Bone marrow (tissue), 2 donors: ENCODE results near the gene CCDC192.
A peak's percentile ranks its signal among the peaks of the same experiment; 100 is the strongest.

ENCODE experiments used
- DNase-seq, 2 donors: peaks; one replicate each; lab custom pipeline; 2025; lab: John Stamatoyannopoulos, UW

CCDC192 gene

DNA sequence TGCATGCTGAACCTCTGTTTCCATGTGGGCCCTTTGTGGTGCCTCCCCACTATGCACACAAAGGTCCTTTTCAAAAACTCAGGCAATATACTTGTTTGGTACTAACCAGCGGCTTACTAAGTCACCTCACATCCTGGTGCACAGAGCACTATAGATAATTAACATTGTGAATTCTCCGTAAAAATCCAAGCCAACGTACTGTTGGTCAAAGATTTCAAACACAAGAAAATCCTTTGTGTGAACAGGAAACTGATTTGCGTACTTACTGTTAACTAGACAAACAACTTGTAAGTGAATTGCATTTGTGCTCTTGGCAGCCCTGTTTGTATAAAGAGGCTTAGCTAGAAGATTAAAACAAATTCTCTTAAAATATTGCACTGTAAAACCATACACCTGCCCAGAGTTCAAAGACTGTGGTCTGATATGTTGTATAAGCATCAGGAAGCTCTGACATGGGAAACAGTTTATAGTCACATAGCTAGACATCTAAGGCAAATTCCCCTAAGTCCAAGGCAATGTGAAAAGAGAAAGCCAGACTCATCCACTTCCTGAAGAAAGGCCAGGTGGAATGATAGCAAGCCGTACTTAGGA lies 255.3 kb downstream of the CCDC192 start:
- DNase-seq = no peak

DNA sequence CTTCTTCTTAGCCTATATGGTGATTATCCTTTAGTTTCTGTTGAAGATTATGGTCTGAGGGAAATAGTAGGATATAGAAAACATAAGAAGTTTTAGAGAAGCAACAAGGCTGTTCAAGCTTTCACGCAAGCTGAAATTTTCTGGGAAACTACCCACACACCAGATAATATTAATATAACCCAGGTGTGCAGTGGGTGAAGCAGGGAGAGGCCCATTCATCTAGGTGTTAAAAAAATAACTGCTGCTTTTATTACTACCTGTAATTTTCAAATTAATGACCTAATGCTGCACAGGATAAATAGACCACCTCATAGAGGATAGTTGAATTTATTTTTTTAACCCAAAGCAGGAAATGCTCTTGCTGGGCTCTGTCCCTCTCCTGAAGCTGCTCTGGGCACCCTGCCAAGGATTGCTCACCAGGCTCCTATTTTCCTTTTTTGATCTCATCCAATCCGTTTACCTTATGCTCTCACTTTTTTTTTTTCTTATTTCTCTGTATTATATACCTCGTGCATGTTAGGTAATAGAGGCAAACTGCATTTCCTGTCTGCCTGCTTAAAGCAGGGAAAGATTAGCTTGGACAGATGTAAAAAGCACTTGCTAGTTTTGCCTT lies 256.1 kb downstream of the CCDC192 start:
- peak in 1 of 2 donors; percentile 53 for DNase-seq

DNA sequence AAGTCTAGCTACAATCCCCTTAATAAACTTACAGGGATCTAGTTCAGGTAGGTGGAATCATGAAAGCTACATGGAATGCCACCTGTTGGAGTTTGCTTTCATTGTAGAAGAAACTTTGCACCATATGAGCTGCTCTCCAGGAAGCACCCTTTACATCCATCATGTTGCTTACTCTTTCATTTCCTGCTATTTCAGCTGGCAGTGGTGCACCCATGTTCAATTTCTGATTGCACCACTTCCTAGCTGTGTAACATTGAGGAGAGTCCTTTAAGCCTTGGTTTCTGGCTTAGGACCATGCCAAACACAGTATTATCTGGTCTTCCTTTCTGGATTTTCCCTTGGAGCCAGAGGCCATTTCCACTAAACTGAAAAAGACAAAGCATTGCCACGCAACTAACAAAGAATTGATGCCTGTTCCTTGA lies 257.1 kb downstream of the CCDC192 start:
- peak in 1 of 2 donors; percentile 4 for DNase-seq

DNA sequence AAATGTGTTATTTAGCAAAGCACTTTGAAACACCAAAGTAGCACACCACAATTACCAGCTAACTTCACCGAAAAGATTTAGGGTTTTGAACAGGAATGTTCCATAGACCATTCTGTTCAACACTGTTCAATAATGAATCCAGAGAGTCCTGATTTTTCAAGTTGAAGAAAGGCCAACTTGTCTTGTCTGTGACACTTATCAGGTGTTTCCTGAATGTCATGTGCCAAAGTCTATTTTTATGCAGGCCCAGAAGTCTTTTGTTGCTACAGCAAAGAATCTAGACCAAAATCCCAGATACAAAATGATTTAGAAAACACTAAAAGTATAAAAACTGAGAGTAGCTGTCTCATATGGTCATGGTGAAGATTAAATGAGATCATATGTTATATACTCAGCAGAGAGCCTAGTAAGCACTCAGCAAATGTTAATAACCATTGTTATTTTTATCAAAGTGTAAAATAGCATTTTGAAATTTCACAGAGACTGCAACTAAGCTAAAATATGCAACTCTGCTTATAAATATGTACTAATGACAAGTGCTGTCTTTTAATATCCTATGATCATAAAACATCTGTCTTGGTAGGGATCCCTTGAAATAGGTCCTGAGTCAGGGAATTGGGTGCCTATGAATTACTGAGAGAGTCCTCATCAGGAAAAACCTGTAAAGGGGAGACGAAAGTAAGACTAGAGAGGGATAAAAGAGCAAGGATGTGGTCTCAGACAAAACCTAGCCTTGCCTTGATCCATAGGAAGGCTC lies 258.0 kb downstream of the CCDC192 start:
- peak in 1 of 2 donors; percentile 41 for DNase-seq

DNA sequence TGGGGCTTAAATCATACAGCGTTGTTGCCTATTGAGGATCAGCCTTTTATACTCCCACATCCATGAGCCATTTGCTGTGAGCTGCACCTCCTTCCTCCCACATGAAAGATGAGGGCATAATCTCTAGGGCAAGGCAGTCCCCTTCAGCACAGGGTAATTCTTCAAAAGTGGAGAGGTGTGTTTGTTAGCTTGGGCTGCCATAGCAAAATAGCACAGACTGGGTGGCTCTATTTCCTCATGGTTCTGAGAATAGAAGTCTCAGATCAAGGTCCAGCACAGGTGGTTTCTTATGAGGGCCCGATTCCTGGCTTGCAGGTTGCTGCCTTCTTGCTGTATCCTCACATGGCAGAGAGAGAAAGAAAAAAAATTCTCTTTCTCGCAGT lies 258.6 kb downstream of the CCDC192 start:
- DNase-seq = peak in 1 of 2 donors; percentile 11

DNA sequence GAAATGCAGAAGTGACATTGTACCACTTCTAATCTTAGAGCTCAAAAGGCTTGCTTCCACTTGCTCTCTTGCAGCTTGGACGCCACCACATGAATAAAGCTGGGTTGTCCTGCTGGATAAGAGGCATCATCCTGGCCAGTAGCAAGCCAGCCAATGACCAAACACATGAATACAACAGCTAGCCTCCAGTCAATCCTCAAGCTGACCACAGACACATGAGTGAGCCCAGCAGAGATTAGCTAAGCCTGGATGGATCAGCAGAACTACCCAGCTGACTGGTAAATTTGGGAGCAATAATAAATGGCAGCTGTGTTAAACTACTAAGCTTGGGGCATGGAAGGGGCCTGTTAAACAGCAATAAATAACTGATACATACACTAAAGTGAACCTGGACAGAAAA lies 259.3 kb downstream of the CCDC192 start:
- no peak for DNase-seq

DNA sequence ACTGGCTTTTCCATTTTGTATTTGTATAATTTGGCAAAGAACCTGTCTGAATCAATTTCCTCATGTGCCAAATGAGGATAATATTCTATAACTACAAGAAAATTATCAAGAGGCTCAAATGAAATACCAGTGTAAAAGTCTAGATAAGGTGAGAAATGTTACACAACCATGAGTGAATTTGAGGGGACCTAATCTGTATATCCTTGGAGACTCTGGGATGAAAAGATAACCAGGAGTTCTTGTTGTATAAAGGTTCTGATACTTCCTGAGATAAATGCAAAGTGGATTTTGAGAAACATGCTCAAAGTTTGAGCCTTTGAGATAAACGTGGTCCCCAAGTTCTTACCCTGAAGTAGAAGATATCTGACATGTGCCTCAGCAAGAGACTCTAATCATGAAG lies 260.0 kb downstream of the CCDC192 start:
- DNase-seq = no peak

DNA sequence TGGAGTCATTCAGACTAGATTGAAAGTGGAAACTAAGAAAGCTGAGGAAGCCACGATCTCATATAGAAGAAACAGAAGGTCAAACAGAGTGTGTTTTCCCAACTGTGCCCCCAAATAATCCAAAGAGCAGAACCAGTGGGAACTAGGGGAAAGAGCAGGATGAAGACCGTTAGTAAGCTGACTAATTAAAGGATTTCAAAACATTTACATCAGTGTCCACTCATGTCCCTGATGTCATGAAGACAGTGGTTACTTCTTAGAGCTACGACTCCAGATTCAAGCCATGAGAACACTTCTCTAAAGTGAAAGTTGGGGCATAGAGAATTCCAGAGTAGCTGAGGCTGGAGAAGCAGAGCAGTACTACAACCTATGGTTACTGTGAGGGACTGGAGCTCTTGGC lies 260.7 kb downstream of the CCDC192 start:
- no peak for DNase-seq

DNA sequence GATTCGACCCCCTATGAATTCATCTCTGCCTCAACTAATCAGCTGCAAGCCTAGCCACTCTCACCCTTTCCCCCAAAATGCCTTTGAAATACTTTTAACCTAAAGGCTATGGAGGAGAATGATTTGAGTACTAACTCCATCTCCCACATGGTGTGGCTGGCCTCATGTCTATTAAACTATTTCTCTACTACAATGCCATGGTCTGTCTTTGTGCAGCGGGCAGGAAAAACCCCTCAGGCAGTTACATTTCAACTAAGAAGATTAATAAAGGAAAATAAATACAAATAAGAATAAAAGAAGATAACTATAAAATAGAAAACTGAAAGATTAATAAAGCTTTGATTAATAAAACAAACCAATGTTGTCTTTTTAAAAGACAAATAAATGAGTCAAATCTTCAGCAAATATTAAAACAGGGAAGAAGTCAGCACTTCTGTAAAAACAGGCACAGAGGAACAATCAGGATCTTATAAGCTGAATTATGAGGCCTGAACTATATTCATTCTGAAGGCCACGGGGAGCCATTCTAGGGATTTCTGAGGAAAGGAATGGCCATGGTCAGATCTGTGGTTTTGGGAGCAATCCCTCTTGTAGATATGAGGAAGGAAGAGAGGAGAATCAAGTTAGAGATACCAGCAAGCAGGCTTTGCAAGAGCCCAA lies 264.3 kb downstream of the CCDC192 start:
- no peak for DNase-seq

DNA sequence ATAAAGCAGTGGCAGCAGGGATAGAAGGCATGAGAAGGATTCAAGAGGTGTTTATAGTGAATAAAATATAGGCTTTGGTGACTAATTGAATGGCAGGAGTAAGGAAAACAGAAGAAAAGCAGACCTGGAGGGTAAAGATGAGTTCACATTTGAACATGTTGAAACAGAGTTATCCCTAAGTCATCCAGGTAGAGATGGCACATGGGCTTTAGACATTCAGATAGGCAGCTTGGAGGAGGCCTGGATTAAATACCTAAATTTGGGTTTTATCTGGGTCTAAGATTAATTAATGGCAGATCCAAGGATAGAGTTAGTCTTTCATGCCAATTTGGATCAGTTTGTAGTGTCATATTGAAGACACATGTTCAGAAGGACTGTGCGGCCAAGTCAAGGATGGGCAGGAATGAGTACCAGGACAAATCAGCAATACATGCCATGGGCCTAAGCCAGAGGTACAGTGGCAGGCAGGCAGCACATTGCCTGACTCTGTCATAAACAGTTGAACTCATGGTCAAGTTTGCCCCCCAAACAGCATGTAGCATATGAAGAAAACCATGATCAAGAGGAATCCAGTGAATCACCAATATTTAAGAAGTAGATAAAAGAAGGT lies 264.9 kb downstream of the CCDC192 start:
- DNase-seq = no peak

DNA sequence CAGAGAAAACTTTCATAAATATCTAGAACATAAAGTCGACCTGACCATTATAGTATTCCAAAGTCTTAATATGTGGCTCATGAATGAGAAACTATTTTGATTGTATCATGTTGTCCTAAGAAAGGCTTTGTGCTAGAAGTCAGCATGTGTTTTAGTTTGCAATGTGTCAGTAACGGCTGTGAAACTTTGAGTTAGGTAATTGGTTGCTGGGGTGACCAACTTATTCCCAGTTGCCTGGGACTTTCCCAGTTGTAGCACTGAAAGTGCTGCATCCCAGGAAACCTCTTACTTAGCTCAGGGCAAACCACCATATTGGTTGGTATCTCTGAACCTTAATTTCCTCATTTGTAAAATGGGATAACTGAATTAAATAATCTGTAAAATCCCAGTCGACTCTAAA lies 265.8 kb downstream of the CCDC192 start:
- no peak for DNase-seq

DNA sequence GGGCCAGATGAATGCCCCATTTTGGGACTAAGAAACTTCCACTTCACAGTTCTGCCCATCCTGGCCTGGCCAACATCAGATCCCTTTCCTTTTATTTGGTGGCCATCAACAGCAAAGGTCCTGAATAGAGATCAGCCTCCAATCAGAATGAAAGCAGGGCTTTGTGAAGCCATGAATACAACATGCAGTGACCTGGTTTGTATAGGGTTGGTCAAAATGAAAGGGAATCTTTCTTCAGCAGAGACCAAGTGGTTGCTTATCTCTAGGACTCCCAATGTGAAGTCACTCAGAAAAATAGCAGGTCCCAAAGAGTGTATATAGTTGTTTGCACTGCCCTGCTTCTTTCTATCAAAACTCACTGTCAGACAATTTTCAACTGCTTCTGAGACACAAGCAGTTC lies 266.5 kb downstream of the CCDC192 start:
- DNase-seq = no peak

DNA sequence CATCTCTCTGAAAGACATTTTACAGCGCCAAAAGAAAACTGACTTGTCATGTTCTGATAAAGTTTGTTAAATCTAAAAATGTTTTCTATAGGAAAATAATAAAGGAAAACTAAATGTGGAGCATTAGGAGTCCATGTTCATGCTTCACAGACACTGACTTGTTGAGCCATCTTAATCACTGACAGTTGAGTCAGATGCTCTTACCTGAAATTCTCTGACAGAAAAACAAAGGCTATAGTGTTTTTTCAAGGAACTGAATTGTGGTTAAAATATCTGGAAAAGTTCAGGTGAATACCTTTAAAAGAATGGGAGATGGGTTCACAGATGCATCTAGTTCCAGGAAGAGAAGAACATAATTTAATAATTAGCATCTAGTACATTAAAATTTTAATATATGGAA lies 266.9 kb downstream of the CCDC192 start:
- DNase-seq = no peak

DNA sequence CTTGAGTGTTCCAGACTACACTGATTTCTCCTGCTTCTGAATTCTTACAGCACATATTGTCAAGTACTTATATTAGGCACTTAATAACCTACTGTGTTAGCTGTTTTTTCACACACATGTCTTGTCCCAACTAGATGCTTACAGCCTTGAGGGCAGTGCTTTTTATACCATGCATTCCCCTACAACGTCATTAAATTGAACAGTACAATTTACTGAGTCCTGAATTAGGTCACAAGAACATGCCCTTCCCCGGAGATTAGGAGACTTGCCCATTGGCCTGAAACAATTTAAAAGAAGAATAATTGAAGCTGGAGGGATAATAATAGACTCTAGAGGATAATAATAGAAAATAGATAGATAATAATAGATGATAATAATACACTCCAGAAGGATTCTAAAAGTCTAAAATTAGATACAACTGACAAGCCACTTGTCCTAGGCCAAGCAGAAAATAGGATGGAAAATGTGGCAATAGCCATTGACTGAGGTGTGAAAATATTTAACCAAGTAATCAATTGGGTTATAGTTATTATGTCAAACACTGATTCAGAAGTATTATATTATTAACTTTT lies 267.7 kb downstream of the CCDC192 start:
- no peak for DNase-seq

DNA sequence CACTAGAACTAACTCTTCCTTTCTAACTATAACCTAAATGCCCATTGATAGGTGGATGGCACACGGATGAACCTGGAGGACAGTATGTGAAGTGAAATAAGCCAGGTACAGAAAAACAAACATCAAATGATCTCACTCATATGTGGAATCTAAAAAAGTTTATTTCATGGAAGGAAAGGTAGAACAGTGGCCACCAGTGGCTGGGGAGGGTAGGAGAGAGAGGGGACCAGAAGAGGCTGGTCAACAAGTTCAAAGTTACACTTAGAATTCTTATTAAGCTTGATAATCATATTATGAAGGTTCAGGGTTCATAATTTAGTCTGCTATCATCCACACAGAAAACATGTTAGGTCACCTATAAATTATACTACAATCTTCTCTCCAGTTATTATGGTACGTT lies 272.8 kb downstream of the CCDC192 start:
- no peak for DNase-seq

DNA sequence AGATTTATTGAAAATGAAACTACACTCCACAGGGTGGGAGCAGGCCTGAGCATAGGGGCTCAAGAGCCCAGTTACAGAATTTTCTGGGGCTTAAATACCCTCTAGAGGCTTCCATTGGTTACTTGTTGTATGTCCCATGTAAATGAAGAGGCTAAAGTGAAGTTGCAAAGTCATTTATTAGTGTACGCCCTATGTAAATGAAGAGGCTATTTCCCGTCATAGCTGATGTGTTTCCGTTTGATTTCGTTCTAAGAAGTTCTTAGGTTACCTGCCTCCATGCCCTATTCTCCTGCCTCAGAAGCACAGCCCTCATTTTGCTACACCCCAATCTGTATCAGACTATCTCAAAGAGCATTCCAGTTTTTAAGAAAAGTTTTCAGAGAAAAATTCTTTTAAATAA lies 273.3 kb downstream of the CCDC192 start:
- no peak for DNase-seq

DNA sequence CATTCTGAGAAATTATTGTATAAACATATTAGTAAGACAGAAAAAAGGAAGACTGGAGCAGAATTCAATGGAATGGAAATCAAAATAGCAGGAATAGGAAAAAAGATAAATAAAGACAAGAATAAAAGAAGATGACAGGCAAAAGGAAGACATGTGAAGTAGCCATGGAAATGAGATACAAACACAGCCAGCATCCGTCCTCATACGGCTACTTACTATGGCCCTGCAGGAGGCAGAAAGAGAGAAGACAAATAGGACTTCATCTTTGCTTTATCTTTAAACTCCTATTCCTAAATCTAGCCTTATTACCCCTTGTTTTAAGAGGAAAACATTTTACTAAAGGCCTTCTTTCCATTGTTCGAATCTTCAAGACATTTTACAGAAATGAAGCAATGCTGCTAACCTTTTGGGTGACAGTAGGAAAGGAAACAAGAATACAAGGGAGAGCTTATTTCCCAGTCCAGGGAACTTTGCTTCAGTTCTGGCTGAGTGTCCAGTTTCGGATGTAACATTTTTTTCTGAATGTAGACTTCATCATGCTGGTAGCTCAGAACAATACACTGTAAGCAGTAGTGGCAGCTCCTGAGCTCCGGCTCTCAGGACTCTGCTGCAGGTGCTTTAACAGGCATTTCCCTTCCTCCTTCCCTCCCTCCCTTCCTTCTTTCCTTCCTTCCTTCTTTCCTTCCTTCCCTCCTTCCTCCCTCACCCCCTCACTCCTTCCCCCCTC lies 274.0 kb downstream of the CCDC192 start:
- DNase-seq = no peak

DNA sequence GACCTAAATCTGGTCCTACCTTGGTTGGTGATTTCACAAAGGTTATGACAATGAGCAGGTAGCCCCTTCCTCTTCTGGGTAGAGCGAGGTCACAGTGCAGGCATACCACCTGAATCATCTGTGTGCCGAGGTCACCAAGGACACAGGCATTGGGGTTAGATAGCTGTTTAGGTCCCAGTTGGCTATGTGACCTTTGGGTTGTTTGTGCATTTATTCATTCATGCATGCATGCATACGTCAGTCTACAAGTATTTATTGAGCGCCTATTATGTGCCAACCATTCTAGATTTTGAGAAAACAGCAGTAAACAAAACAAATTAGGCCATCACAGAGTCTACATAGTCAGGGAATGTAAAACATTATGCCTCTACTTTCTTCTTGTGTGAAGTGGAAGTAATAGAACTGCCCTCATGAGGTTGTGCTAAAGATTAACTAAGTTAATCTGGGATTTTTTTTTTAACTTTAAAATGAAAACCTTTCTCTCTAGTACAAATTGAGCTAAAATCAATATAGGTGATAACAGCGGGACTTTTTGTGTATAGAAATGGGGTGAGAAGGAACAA lies 275.6 kb downstream of the CCDC192 start:
- no peak for DNase-seq

DNA sequence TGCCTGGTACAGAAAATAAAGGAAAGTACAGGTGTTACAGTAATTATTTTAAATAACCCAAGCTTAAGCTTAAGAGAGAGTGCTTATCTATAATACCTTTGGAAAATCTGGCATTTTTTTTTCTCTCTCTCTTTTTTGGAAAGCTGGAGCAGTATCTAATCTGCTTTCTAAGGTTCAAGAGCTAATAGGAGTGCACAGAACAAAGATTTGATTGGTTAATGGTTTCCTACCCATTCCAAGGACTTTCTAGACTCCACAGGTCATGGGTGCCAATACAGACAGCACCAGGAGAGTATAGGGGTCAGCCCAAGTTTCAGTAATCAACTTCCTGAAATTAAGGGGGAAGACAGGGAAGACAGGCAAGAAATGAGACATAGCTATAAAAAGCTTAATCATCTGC lies 276.3 kb downstream of the CCDC192 start:
- no peak for DNase-seq

DNA sequence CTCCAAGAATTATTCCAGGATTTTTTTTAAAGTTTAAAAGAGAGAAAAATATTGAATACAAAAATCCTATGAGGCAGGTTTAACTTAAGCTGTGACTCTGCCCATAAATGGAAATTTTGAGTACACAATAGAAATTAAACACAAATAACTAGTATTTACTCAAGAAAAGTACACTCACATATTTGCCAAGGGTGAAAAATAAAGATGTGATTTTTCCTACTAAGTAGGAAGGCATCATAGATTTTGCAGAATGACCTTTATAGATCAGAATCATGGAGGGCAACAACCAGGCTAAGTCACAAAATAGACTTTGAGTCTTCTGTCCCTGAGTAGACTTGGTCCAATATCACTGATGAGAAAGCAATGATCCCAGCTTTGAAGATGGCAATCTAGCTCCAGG lies 277.7 kb downstream of the CCDC192 start:
- no peak for DNase-seq

DNA sequence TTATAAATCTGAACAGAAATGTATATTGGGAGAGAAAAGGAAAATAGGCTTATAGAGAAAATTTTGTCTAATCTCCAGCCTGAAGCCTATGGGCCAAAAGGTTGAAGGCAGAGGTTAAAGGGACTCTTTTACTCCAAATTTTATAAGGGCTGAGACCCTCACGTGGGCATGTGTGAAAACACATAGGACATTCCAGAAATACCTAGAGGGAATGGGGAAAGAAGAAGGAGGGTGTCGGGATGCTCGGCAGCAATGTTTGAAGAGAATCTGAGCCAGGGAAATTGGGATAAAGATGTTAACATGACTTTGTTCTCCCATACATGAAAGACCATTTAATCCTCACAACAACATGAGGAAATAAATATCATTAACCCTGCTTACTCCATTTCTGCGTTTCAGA lies 278.3 kb downstream of the CCDC192 start:
- no peak for DNase-seq
